A673 (cell line): ENCODE data around the gene DIP2C. TPM values are rescaled to one million over a fixed set of nuclear protein-coding genes. Genes with fewer than 3 reads are reported as not detected.

Source experiments
- BruUV-seq: library from RNA; stranded (reverse); fragments of 400-500 nt; replicated peaks from 2 replicates; lab custom pipeline; 2021; lab: Mats Ljungman, UMichigan
- CTCF ChIA-PET: fragments of 300-600 bp; sonication (Branson Sonifier 250); formaldehyde crosslinking; loops from one replicate; lab custom pipeline; 2022; ENCODE audit warnings: antibody characterized with exemption; lab: Charles Lee
- POLR2A ChIA-PET: fragments of 300-600 bp; sonication (Branson Sonifier 250); formaldehyde crosslinking; loops from one replicate; lab custom pipeline; 2022; ENCODE audit warnings: antibody characterized with exemption; ENCODE audit not compliant: low non-redundant PET; lab: Charles Lee
- DNase-seq: peaks from one replicate; pipeline ENCODE4 v3.0.0-alpha.2; 2015; ENCODE audit warnings: low spot score
- H3K27ac ChIP-seq: fragments of 200-600 bp; sonication (generic); 2 replicates; pipeline ENCODE4 v1.5.1; 2016; ENCODE audit warnings: mixed run types, low read depth, mild to moderate bottlenecking, mixed read lengths, antibody characterized with exemption, low read length; ENCODE audit not compliant: poor library complexity, severe bottlenecking
- H3K27me3 ChIP-seq: fragments of 200-600 bp; sonication (generic); replicated peaks from 2 replicates; pipeline ENCODE4 v1.6.1; 2017; ENCODE audit warnings: mixed run types, low read depth, mild to moderate bottlenecking, mixed read lengths, antibody characterized with exemption, low read length; ENCODE audit not compliant: insufficient read depth, poor library complexity
- H3K36me3 ChIP-seq: fragments of 200-600 bp; sonication (generic); 2 replicates; pipeline ENCODE4 v1.6.1; 2016; ENCODE audit warnings: mixed run types, mild to moderate bottlenecking, mixed read lengths, antibody characterized with exemption, low read length; ENCODE audit not compliant: insufficient read depth, poor library complexity, severe bottlenecking
- H3K4me1 ChIP-seq: fragments of 200-600 bp; sonication (generic); 2 replicates; pipeline ENCODE4 v1.6.1; 2017; ENCODE audit warnings: mixed run types, mild to moderate bottlenecking, mixed read lengths, antibody characterized with exemption, low read length; ENCODE audit not compliant: insufficient read depth, poor library complexity, severe bottlenecking
- H3K4me3 ChIP-seq: fragments of 200-600 bp; sonication (generic); 2 replicates; pipeline ENCODE4 v1.5.1; 2016; ENCODE audit warnings: low read depth, mixed run types, mild to moderate bottlenecking, mixed read lengths, low read length; ENCODE audit not compliant: poor library complexity, severe bottlenecking
- H3K9me3 ChIP-seq: fragments of 200-600 bp; sonication (generic); 2 replicates; pipeline ENCODE4 v1.6.1; 2016; ENCODE audit warnings: mixed run types, low read depth, mild to moderate bottlenecking, mixed read lengths, antibody characterized with exemption, low read length; ENCODE audit not compliant: poor library complexity, severe bottlenecking
- CTCF ChIP-seq: fragments of 300-800, 200-600 bp; sonication (generic); conservative IDR thresholded peaks from 2 replicates; pipeline ENCODE4 v1.5.1; 2017; ENCODE audit warnings: low read depth, mild to moderate bottlenecking, antibody characterized with exemption, low read length, moderate library complexity, mixed read lengths
- EZH2 ChIP-seq: fragments of 200-600 bp; sonication (generic); IDR thresholded peaks from 2 replicates; pipeline ENCODE4 v1.6.1; 2017; ENCODE audit warnings: borderline replicate concordance, low read depth, mild to moderate bottlenecking, mixed read lengths, antibody characterized with exemption, low read length; ENCODE audit not compliant: poor library complexity, severe bottlenecking
- intact Hi-C: fragments of 100-400 bp; cut with micrococcal nuclease; formaldehyde crosslinking; loops from one replicate; pipeline ENCODE4 v1.10.0; 2022; ENCODE audit not compliant: unreplicated experiment
- total RNA-seq: library from RNA; stranded (reverse); gene quantifications from 2 replicates; pipeline ENCODE4 v1.2.3, GENCODE V29; 2021

DIP2C gene
- total RNA-seq, 1 experiment from 2014 or later: 13.2 TPM

DNA sequence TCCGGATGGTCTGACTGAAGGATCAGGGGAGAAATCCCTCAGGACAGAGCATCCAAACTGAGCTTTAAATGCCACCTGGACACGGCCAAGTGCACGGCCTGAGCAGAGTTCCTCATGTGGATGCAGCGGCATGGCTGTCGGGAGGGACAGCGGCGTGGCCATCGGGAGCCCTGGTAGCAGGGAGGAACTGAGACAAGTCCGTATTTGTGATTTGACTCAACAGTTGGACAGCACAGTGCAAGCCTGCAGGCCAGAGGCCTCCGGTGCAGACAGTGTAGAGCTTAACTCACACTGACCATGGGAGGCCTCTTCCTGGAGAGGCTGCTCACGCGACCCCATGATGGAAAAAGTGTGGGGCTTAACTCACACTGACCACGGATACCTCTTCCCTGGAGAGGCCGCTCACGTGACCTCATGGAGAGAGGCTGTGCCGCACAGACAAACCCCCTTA is 207.4 kb downstream of the DIP2C start:
- DNase-seq: no peak
- CTCF ChIA-PET: interaction anchor here (0.5 kb wide), 1 partner anchor 303 kb away, joined by 4 read pairs; no protein-coding TSS in a partner anchor
- POLR2A ChIA-PET: no interaction called here
- H3K36me3 ChIP-seq: no peaks in the 10 kb centered on the region
- TF ChIP-seq CTCF (no peak), EZH2 (no peak)
- no peak overlapping the region for H3K4me3 ChIP-seq
- no peaks in the 10 kb centered on the region for H3K27me3 ChIP-seq
- H3K27ac ChIP-seq: no peak overlapping the region
- intact Hi-C loops: no loop called here
- BruUV-seq: no TSS peak
- H3K9me3 ChIP-seq: no peaks in the 10 kb centered on the region
- H3K4me1 ChIP-seq: peaks cover 19% of the 10 kb centered on the region

- H3K4me3 ChIP-seq: no peak overlapping the region
- H3K9me3 ChIP-seq: no peaks in the 10 kb centered on the region
- no peak overlapping the region for H3K27ac ChIP-seq
- H3K27me3 ChIP-seq: no peaks in the 10 kb centered on the region
- H3K36me3 ChIP-seq: no peaks in the 10 kb centered on the region
- no TSS peak for BruUV-seq
- TF ChIP-seq CTCF (no peak), EZH2 (no peak)
- no peak for DNase-seq
- POLR2A ChIA-PET: no interaction called here
- CTCF ChIA-PET: no interaction called here
- H3K4me1 ChIP-seq: peaks cover 19% of the 10 kb centered on the region
- intact Hi-C loops: no loop called here
These were observed 207.8 kb downstream of the DIP2C start for GRCh38 chr10:481628-482027.

- BruUV-seq: no TSS peak
- Histone ChIP-seq H3K4me3 (no peak overlapping the region), H3K9me3 (no peaks in the 10 kb centered on the region), H3K27me3 (no peaks in the 10 kb centered on the region), H3K27ac (no peak overlapping the region), H3K36me3 (no peaks in the 10 kb centered on the region), H3K4me1 (peaks cover 16% of the 10 kb centered on the region)
- TF ChIP-seq CTCF (no peak), EZH2 (no peak)
- intact Hi-C loops: no loop called here
- peak; percentile 21 for DNase-seq
- ChIA-PET POLR2A (no interaction called here), CTCF (no interaction called here)
These were observed 208.4 kb downstream of the DIP2C start for GRCh38 chr10:480928-481552.
